Measurements from ENCODE around the gene TLR1. TPM values are rescaled to one million over a fixed set of nuclear protein-coding genes. Genes with fewer than 3 reads are reported as not detected.

TLR1 gene
- total RNA-seq, 2 donors from 2014 or later, result 1.9 to 3.2 TPM

- DNase-seq (no peak), ATAC-seq (replicated peaks in 1 of 2) (no peak)
- H3K9me3 Mint-ChIP-seq, result peaks cover 22% of the 10 kb centered on the region in 2 donors
- H3K4me3 Mint-ChIP-seq, result no peak overlapping the region
- H3K4me1 Mint-ChIP-seq (ENCODE audit: low read depth), result peaks cover 28% of the 10 kb centered on the region
- H3K27me3 Mint-ChIP-seq (ENCODE audit: low read depth), result no peaks in the 10 kb centered on the region
- H3K36me3 Mint-ChIP-seq (ENCODE audit: insufficient read depth in 2 of 2), result peaks cover 26 to 36% of the 10 kb centered on the region in 2 donors
- no peak overlapping the region for H3K27ac Mint-ChIP-seq
Observed at GRCh38 chr4:38800961-38801450, 3.6 kb downstream of the TLR1 start.

- H3K36me3 Mint-ChIP-seq (ENCODE audit: insufficient read depth in 2 of 2), result peaks cover 26 to 36% of the 10 kb centered on the region in 2 donors
- no peaks in the 10 kb centered on the region for H3K27me3 Mint-ChIP-seq (ENCODE audit: low read depth)
- ATAC-seq (replicated peaks in 1 of 2), result no peak
- H3K9me3 Mint-ChIP-seq, result peaks cover 22% of the 10 kb centered on the region in 2 donors
- peaks cover 21% of the 10 kb centered on the region for H3K4me1 Mint-ChIP-seq (ENCODE audit: low read depth)
- H3K27ac Mint-ChIP-seq, result no peak overlapping the region
- DNase-seq, result no peak
- H3K4me3 Mint-ChIP-seq, result no peak overlapping the region
Observed at GRCh38 chr4:38800366-38800765, 4.2 kb downstream of the TLR1 start.

GRCh38 chr4:38795087-38795486 lies 9.5 kb downstream of the TLR1 start:
- no peak for ATAC-seq (replicated peaks in 1 of 2)
- Mint-ChIP-seq H3K9me3 (peaks cover 9 to 13% of the 10 kb centered on the region in 2 donors), H3K4me3 (no peak overlapping the region), H3K27ac (no peak overlapping the region), H3K36me3 (ENCODE audit: insufficient read depth in 2 of 2) (peaks cover 9 to 15% of the 10 kb centered on the region in 2 donors), H3K4me1 (ENCODE audit: low read depth) (no peaks in the 10 kb centered on the region), H3K27me3 (ENCODE audit: low read depth) (no peaks in the 10 kb centered on the region)
- DNase-seq, result no peak

- Mint-ChIP-seq H3K4me3 (no peak overlapping the region), H3K27me3 (ENCODE audit: low read depth) (no peaks in the 10 kb centered on the region), H3K36me3 (ENCODE audit: insufficient read depth in 2 of 2) (peaks cover 4 to 10% of the 10 kb centered on the region in 2 donors), H3K9me3 (peaks cover 7 to 8% of the 10 kb centered on the region in 2 donors), H3K27ac (no peak overlapping the region), H3K4me1 (ENCODE audit: low read depth) (no peaks in the 10 kb centered on the region)
- no peak for DNase-seq
- no peak for ATAC-seq (replicated peaks in 1 of 2)
Observed at GRCh38 chr4:38794051-38794450, 10.5 kb downstream of the TLR1 start.

GRCh38 chr4:38791010-38791409 lies 13.6 kb downstream of the TLR1 start:
- no peaks in the 10 kb centered on the region for H3K27me3 Mint-ChIP-seq (ENCODE audit: low read depth)
- peaks cover 3 to 8% of the 10 kb centered on the region in 2 donors for H3K36me3 Mint-ChIP-seq (ENCODE audit: insufficient read depth in 2 of 2)
- no peaks in the 10 kb centered on the region for H3K4me1 Mint-ChIP-seq (ENCODE audit: low read depth)
- H3K9me3 Mint-ChIP-seq, result peaks cover 3 to 6% of the 10 kb centered on the region in 2 donors
- no peak for ATAC-seq (replicated peaks in 1 of 2)
- H3K27ac Mint-ChIP-seq, result no peak overlapping the region
- no peak for DNase-seq
- H3K4me3 Mint-ChIP-seq, result no peak overlapping the region

GRCh38 chr4:38788317-38788716 lies 16.3 kb downstream of the TLR1 start:
- ATAC-seq (replicated peaks in 1 of 2) (no peak), DNase-seq (no peak)
- no peak overlapping the region for H3K27ac Mint-ChIP-seq
- H3K9me3 Mint-ChIP-seq, result peaks cover 3 to 6% of the 10 kb centered on the region in 2 donors
- no peaks in the 10 kb centered on the region for H3K27me3 Mint-ChIP-seq (ENCODE audit: low read depth)
- no peaks in the 10 kb centered on the region for H3K4me1 Mint-ChIP-seq (ENCODE audit: low read depth)
- no peak overlapping the region for H3K4me3 Mint-ChIP-seq
- H3K36me3 Mint-ChIP-seq (ENCODE audit: insufficient read depth in 2 of 2), result peaks cover 3 to 8% of the 10 kb centered on the region in 2 donors

- no peaks in the 10 kb centered on the region for H3K27me3 Mint-ChIP-seq (ENCODE audit: low read depth)
- H3K36me3 Mint-ChIP-seq (ENCODE audit: insufficient read depth in 2 of 2), result peaks cover 3 to 8% of the 10 kb centered on the region in 2 donors
- H3K4me1 Mint-ChIP-seq (ENCODE audit: low read depth), result peaks cover 2% of the 10 kb centered on the region
- no peak for ATAC-seq (replicated peaks in 1 of 2)
- DNase-seq, result no peak
- no peak overlapping the region for H3K27ac Mint-ChIP-seq
- H3K9me3 Mint-ChIP-seq, result peaks cover 3 to 6% of the 10 kb centered on the region in 2 donors
- no peak overlapping the region for H3K4me3 Mint-ChIP-seq
Observed at GRCh38 chr4:38787693-38788092, 16.9 kb downstream of the TLR1 start.

- Mint-ChIP-seq H3K27me3 (ENCODE audit: low read depth) (no peaks in the 10 kb centered on the region), H3K36me3 (ENCODE audit: insufficient read depth in 2 of 2) (peaks cover 3 to 8% of the 10 kb centered on the region in 2 donors), H3K27ac (no peak overlapping the region), H3K9me3 (peaks cover 1 to 3% of the 10 kb centered on the region in 2 donors), H3K4me3 (no peak overlapping the region), H3K4me1 (ENCODE audit: low read depth) (peaks cover 5% of the 10 kb centered on the region)
- DNase-seq, result no peak
- ATAC-seq (replicated peaks in 1 of 2), result no peak
Observed at GRCh38 chr4:38785901-38786402, 18.6 kb downstream of the TLR1 start.

GRCh38 chr4:38785041-38785790 lies 19.4 kb downstream of the TLR1 start:
- ATAC-seq (replicated peaks in 1 of 2), result no peak
- Mint-ChIP-seq H3K27ac (no peak overlapping the region), H3K27me3 (ENCODE audit: low read depth) (no peaks in the 10 kb centered on the region), H3K9me3 (peaks cover 1 to 3% of the 10 kb centered on the region in 2 donors), H3K36me3 (ENCODE audit: insufficient read depth in 2 of 2) (peaks cover 3% of the 10 kb centered on the region in 2 donors), H3K4me1 (ENCODE audit: low read depth) (peaks cover 5% of the 10 kb centered on the region), H3K4me3 (no peak overlapping the region)
- no peak for DNase-seq

- ATAC-seq (replicated peaks in 1 of 2) (no peak), DNase-seq (no peak)
- no peak overlapping the region for H3K27ac Mint-ChIP-seq
- H3K4me1 Mint-ChIP-seq (ENCODE audit: low read depth), result peaks cover 5% of the 10 kb centered on the region
- no peaks in the 10 kb centered on the region for H3K27me3 Mint-ChIP-seq (ENCODE audit: low read depth)
- H3K9me3 Mint-ChIP-seq, result no peaks in the 10 kb centered on the region
- H3K36me3 Mint-ChIP-seq (ENCODE audit: insufficient read depth in 2 of 2), result no peaks in the 10 kb centered on the region
- no peak overlapping the region for H3K4me3 Mint-ChIP-seq
Observed at GRCh38 chr4:38784141-38784540, 20.4 kb downstream of the TLR1 start.

- H3K4me1 Mint-ChIP-seq (ENCODE audit: low read depth), result peaks cover 5% of the 10 kb centered on the region
- DNase-seq, result no peak
- H3K27me3 Mint-ChIP-seq (ENCODE audit: low read depth), result no peaks in the 10 kb centered on the region
Observed at GRCh38 chr4:38783109-38783460, 21.5 kb downstream of the TLR1 start.

GRCh38 chr4:38782452-38783108 lies 22.0 kb downstream of the TLR1 start, which contains the start of gene TLR10:
TLR10 (minus strand) TSS chr4:38782990; CDS start chr4:38775590, 7,400 bp downstream.
- peaks cover 5% of the 10 kb centered on the region for H3K4me1 Mint-ChIP-seq (ENCODE audit: low read depth)
- DNase-seq, result peak; percentile 22 to 37
- H3K4me3 Mint-ChIP-seq, result no peak within 1 kb of the TSS

More at GRCh38 chr4:38783109-38783460, 21.5 kb downstream of the TLR1 start:
- Mint-ChIP-seq H3K4me3 (no peak overlapping the region), H3K36me3 (ENCODE audit: insufficient read depth in 2 of 2) (no peaks in the 10 kb centered on the region), H3K9me3 (no peaks in the 10 kb centered on the region), H3K27ac (no peak overlapping the region)
- ATAC-seq (replicated peaks in 1 of 2), result no peak

GRCh38 chr4:38781854-38782261 lies 22.7 kb downstream of the TLR1 start:
- Mint-ChIP-seq H3K4me3 (no peak overlapping the region), H3K9me3 (peaks cover 2 to 3% of the 10 kb centered on the region in 2 donors), H3K36me3 (ENCODE audit: insufficient read depth in 2 of 2) (peaks cover 0 to under 1% of the 10 kb centered on the region in 2 donors), H3K27me3 (ENCODE audit: low read depth) (no peaks in the 10 kb centered on the region), H3K27ac (no peak overlapping the region), H3K4me1 (ENCODE audit: low read depth) (peaks cover 5% of the 10 kb centered on the region)
- no peak for ATAC-seq (replicated peaks in 1 of 2)
- no peak for DNase-seq

More at GRCh38 chr4:38782452-38783108, 22.0 kb downstream of the TLR1 start, which contains the start of gene TLR10:
- no peaks in the 10 kb centered on the region for H3K36me3 Mint-ChIP-seq (ENCODE audit: insufficient read depth in 2 of 2)
- peak in 1 of 2 donors; percentile 51 for ATAC-seq (replicated peaks in 1 of 2)
- H3K27ac Mint-ChIP-seq, result no peak within 1 kb of the TSS
- H3K9me3 Mint-ChIP-seq, result peaks cover 0 to 3% of the 10 kb centered on the region in 2 donors
- H3K27me3 Mint-ChIP-seq (ENCODE audit: low read depth), result no peaks in the 10 kb centered on the region
